ENCODE data around the gene CCL21.
A peak's percentile ranks its signal among the peaks of the same experiment; 100 is the strongest.

DNA sequence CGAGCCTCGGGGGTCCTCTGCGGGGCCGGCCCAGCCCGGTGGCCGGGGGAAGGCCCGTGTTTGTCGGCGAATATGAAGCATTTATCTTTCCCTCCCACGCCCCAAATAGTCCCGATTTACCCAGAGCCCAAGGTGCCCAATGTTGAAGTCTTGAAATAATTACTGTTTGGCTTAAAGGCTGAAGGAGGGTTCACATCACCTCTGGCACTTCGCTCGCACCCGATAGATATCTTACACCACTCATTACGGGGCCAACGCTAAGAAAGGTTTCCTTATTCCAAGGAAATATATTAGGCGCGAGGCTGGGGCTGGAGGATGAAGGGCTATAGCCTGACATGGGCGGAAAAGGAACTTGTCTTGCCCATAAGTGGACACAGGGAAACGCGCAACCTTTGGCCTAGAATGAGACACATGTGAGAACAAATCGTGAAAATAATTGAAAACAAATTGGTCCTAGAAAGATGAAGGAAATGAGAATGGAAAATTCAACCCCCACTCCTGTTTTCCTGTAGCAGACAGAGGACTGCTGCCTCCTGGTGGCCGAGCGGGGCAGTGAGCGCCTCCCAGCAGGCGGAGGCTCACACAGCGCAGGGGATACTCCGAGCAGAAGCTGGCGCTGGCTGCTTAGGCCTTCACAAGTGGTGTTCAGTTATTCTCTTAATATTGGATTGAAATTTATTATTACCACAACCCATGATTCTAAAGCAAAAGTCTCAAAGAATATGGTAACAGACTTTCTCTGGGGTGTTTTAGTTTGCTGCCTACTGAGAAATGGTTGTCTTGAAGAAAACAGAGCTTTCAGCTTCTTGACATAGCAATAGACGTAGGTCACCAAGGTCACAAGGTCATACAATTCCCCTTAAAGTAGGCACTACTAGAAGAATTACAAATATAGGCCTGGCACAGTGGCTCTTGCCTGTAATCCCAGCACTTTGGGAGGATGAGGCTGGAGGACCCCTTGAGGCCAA is 7.9 kb downstream of the CCL21 start:
- no peak for TF ChIP-seq EP300 (IDR thresholded peaks at IDR 0.05)
- TF ChIP-seq, protein P1, sequence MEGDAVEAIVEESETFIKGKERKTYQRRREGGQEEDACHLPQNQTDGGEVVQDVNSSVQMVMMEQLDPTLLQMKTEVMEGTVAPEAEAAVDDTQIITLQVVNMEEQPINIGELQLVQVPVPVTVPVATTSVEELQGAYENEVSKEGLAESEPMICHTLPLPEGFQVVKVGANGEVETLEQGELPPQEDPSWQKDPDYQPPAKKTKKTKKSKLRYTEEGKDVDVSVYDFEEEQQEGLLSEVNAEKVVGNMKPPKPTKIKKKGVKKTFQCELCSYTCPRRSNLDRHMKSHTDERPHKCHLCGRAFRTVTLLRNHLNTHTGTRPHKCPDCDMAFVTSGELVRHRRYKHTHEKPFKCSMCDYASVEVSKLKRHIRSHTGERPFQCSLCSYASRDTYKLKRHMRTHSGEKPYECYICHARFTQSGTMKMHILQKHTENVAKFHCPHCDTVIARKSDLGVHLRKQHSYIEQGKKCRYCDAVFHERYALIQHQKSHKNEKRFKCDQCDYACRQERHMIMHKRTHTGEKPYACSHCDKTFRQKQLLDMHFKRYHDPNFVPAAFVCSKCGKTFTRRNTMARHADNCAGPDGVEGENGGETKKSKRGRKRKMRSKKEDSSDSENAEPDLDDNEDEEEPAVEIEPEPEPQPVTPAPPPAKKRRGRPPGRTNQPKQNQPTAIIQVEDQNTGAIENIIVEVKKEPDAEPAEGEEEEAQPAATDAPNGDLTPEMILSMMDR (IDR thresholded peaks at IDR 0.05) = peak; percentile 97 to 99 (median 98)
- TF ChIP-seq POLR2A (IDR thresholded peaks at IDR 0.05; ENCODE audit: low read depth) = no peak
- TF ChIP-seq POLR2AphosphoS5 (IDR thresholded peaks at IDR 0.05) = peak; percentile 53 to 72
